ENCODE data around the gene NT5DC1.

GRCh38 chr6:116064666-116065065, 36.0 kb upstream of the NT5DC1 start:
- TF ChIP-seq POLR2A (IDR thresholded peaks at IDR 0.05): no peak
- no peak for TF ChIP-seq CTCF (IDR thresholded peaks at IDR 0.05 in 4 of 5, conservative IDR thresholded peaks at IDR 0.05 in 1 of 5)
